ENCODE results near the gene NRXN2.
A peak's percentile ranks its signal among the peaks of the same experiment; 100 is the strongest.

The NRXN2 gene

GRCh38 chr11:64591257-64592233 is 131.5 kb downstream of the NRXN2 start:
- no peak for DNase-seq (ENCODE audit: low read depth, low spot score)

DNA sequence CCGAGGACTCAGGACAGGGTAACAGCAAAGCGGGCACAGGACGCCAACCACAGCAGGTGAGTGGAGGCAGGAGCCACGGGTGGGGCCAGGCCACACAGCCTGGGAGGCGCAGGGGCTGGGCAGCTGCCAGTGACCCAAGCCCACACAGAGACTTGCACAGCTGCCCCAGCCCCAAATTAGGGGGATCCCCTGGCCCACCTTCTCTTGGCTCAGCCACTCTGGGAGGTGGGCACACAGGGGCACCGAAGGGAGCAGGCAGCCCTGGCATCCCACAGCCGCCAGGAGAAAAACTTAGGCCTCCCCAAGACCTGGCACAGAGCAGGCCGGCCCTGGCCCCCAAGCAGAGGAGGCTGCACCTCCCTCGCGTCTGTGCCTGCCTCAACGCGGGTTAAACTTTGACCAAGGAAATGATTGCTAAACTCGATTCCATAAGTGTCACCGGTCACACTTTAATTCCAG is 132.2 kb downstream of the NRXN2 start, which contains the start of gene SLC22A12:
SLC22A12 (plus strand) TSS at position 458 of the 459 bp plus-strand sequence. CDS start 337 bp downstream, outside the sequence.
- DNase-seq (ENCODE audit: low read depth, low spot score) = no peak

- DNase-seq (ENCODE audit: low read depth, low spot score) = no peak
Measured at GRCh38 chr11:64588701-64589100, 134.3 kb downstream of the NRXN2 start.

- no peak for DNase-seq (ENCODE audit: low read depth, low spot score)
Measured at GRCh38 chr11:64586366-64586765, 136.6 kb downstream of the NRXN2 start.

- DNase-seq (ENCODE audit: low read depth, low spot score) = no peak
Measured at GRCh38 chr11:64585150-64585549, 137.8 kb downstream of the NRXN2 start.

- no peak for DNase-seq (ENCODE audit: low read depth, low spot score)
Measured at GRCh38 chr11:64583296-64584262, 139.4 kb downstream of the NRXN2 start.

DNA sequence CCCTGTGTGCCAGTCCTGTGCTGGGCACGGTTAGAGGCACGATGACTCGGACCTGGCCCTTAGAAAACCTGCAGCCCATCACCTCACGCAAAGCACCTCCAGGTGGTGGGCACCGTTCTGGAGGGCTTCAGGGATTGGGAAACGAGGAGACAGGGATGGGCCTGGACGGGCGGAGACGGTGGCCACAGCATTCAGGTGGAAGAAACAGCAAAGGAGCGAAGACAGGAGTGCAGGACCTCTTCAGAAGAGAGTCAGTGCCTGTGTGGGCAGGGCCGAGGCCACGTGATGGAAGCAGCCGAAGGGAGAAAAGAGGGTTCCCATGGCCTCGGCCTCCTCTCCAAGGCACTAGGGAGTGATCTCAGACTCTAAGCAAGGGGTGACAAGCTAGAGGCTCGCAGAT is 140.1 kb downstream of the NRXN2 start:
- no peak for DNase-seq (ENCODE audit: low read depth, low spot score)

DNA sequence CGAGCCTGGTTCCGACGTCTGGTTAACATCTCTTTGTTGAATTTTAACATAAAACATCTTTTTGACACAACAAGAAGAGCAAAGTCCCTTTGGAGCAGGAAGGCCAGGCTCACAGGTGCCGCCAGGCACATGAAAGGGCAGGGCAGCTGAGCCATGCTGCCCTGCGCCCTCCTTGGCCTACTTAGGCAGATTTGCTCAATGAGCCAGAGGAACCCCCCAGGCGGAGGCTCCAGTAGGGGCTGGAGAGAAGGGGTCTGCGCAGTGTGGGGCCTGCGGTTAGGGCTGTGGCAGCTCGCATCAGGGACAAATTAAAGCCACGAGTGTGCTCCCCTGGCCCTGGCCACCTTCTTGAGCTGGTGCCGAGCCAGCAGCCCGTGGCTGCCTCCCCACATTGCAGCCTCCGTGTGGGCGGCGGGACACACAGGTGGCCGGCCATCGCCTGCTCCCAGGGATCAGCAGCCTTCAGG is 141.9 kb downstream of the NRXN2 start:
- DNase-seq (ENCODE audit: low read depth, low spot score) = no peak

DNA sequence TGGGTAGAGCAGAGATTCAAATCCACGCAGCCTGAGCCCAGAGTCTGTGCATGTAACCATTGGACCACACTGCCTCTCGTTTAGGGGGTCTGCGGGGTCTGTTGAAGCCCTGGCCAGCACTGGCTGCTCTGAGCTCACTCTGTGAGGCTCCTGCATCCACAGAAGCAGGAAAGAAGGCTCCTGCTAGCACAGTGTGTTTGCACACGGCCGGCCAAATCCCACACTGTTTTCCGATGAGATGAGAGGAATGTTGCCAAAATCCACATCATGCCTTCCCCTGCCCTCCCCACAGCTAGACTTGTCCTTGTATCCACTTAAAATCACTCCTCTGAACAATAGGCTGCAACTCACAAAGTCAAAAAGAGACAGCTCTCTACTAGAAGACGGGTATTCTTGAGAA is 142.6 kb downstream of the NRXN2 start:
- DNase-seq (ENCODE audit: low read depth, low spot score) = peak; percentile 44

GRCh38 chr11:64577202-64577601 is 145.8 kb downstream of the NRXN2 start:
- no peak for DNase-seq (ENCODE audit: low read depth, low spot score)

GRCh38 chr11:64572143-64572542 is 150.9 kb downstream of the NRXN2 start:
- no peak for DNase-seq (ENCODE audit: low read depth, low spot score)

DNA sequence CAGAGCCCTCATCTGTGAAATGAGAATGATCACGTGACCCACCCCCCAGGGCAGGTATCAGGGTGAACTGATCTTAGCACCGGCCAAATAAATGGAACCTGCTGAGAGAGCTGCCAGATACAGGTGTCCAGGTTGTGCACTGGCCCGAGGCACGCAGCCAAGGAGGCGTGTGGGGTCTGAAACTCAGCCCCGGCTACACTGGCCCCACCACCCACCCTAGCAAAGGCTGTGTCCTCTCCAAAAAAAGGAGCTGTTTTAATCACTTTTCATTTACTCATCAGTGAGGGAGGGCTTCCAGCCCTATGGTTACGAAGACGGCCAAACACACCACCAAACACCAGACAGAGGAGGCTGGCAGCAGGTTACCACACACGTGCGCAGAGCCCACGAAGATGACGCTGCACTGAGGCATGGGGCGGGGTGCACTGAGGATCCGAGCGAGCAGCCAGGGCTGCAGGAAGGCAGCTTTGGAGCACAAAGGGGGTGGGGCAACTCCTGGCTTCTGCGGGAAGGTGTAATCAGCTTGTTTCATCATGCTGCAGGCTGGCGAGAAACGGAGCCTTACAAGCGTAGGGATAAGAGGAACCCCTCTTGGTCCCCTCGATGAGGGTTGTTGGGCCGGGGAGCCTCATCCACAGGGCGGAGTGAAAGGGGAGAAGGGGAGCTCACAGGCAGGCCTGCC is 151.4 kb downstream of the NRXN2 start:
- no peak for DNase-seq (ENCODE audit: low read depth, low spot score)

DNA sequence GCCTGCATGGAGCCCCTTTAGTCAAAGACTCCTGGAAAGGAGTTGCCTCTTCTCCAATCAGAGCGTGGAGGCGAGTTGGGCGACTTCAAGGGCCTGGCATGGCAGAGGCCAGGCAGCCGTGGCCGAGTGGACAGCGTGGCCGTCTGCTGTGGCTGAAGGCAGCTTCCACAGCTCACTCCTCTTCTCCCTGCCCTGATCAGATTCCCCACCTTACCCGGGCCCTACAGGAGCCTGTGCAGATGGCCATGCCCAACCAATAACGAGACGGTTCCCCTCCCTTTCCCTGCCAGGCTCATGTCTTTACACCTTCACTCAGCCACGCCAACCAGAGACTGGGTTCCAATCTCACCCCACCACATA is 152.0 kb downstream of the NRXN2 start:
- DNase-seq (ENCODE audit: low read depth, low spot score) = no peak

DNA sequence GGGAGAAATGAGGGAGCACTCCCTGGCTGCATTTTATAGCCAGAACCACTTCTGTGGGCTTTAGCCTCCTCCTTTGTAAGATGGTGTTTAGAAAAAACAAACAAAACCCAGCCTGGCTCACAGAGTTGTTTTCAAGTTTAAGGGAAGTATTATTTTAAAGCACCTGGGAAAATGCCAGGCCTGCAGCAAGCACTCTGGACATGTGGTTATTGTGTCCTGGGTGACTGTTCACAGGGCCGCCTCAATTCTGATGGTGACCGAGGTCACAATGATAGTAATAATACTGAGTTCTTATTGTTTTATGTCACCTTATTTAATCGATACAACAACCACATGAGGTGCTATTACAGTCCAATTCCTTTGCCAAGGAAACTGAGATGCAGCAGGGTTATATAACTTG is 152.7 kb downstream of the NRXN2 start:
- no peak for DNase-seq (ENCODE audit: low read depth, low spot score)

GRCh38 chr11:64569300-64569970 is 153.6 kb downstream of the NRXN2 start:
- DNase-seq (ENCODE audit: low read depth, low spot score) = no peak

DNA sequence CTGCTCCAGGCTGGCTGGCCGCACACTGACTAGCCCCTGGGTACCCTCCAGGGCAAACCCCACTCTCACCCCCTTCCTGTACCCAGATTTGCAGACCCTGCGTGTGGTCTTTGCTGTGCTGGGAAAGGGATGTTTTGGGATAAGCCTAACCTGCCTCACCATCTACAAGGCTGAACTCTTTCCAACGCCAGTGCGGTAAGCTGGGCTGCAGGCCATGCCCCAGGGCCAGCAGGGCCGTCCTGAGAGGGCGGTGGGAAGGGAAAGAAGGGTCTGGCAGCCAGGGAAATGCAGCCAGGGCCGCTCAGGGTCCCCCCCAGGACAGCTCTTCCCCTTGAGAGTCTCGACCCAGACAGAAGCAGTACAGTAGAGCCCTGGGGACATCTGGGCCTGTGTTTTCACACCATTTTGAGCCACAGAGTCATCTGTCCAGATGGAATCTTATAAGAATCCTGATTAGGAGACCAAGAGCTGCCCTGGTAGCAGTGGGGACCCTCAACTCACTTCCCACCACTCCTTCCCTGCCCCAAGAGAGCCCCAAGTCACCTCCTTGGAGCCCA is 154.3 kb downstream of the NRXN2 start:
- DNase-seq (ENCODE audit: low read depth, low spot score) = no peak

DNA sequence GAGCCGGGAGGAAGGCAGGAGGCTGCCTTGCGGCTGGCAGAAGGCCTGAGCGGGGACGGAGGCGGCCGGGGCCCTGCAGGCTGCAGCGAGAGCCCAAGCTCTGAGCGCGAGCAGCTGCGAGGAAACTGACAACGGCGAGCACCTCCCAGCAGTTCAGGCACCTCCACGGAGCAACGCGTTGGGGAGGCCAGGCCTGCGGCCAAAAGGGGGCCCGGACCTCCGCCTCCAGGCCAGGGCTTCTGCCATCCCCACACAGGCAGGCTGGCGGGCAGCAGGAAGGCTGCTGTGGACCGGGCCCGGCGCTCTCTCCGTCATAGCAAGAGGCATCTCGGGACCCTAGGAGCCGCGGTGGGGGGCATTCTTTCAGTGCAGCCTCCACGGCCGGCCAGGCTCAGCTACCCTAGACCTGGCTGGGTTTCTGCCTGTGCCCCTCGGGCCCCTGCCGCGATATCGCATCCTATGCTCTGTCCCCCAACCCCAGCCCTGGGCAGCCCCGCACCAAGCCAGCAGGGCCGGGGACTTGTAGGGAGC is 154.9 kb downstream of the NRXN2 start:
- DNase-seq (ENCODE audit: low read depth, low spot score) = no peak

DNA sequence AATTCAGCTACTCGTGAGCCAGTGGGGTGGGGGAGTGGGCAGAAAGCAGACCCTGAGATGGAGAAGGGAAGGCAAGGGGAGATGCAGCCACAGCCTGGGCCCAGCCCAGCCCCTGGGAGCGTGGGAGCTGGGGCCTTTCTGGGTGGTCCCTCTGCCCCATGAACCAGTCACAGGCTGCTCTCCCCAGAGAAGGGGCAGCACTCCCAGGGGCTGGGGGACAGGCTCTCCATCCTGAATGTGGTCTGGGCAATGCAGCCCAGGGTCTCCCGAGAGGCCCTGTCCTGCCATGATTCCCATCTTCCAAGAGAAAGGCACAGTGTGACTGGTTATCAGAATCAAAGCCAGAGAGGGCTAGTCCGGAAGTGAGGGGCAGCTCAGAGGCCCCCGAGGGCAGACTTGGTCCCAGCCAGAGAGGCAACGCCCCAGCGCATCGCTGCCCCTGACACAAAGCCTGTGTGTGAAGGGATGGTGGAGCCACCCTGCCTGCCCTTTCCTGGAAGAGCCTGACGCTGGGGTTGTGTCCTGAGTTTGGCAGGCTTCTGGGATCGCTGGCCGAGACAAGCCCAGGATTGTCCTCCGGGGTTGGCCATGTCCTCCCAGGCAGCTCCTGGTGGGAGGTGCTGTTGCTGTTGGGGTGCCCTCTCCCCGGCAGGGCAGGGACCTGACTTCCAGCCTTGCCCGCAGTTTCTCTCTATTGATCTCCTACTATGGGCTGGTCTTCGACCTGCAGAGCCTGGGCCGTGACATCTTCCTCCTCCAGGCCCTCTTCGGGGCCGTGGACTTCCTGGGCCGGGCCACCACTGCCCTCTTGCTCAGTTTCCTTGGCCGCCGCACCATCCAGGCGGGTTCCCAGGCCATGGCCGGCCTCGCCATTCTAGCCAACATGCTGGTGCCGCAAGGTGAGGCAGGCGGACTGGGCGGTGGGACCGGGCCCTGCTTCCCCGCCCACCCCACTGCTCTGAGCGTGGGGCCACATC is 155.8 kb downstream of the NRXN2 start:
- no peak for DNase-seq (ENCODE audit: low read depth, low spot score)

Measured in astrocyte of the hippocampus (primary cell).